H1 (cell line): Measurements from ENCODE around the gene MAP3K15. TPM values are rescaled to one million over a fixed set of nuclear protein-coding genes. Genes with fewer than 3 reads are reported as not detected.

Experiments
- CTCF ChIA-PET: fragments of 300-600 bp; sonication (Branson Sonifier 250); formaldehyde crosslinking; loops from one replicate; lab custom pipeline; 2021; ENCODE audit not compliant: partially characterized antibody; lab: Charles Lee
- POLR2A ChIA-PET: fragments of 300-600 bp; sonication (Branson Sonifier 250); formaldehyde crosslinking; loops from one replicate; lab custom pipeline; 2021; ENCODE audit warnings: inconsistent platforms; ENCODE audit not compliant: partially characterized antibody; lab: Charles Lee
- DNase-seq, 2 experiments: peaks; one replicate each; pipeline versions ENCODE4 v3.0.0 to v3.0.0-alpha.2; 2010 to 2022; ENCODE audit warnings: low spot score in 2 of 2, low read depth in 1 of 2, mixed read lengths in 1 of 2
- FAIRE-seq: peaks from 2 replicates; lab custom pipeline; 2011; peaks lifted over from hg19 to GRCh38; lab: Jason Lieb, UNC
- H2AFZ ChIP-seq: 2 replicates; pipeline ENCODE4 v1.8.1; 2012; ENCODE audit warnings: low read length, inconsistent platforms
- H2AK5ac ChIP-seq: 2 replicates; pipeline ENCODE4 v1.6.1; 2013; ENCODE audit warnings: low read depth, low read length
- H2BK120ac ChIP-seq: replicated peaks from 2 replicates; pipeline ENCODE3; 2013; ENCODE audit warnings: low read depth, low read length, inconsistent platforms
- H2BK12ac ChIP-seq: 2 replicates; pipeline ENCODE4 v1.6.1; 2013; ENCODE audit warnings: low read depth, low read length
- H2BK15ac ChIP-seq: 2 replicates; pipeline ENCODE4 v1.6.1; 2013; ENCODE audit warnings: low read length
- H2BK20ac ChIP-seq: 2 replicates; pipeline ENCODE4 v1.6.1; 2013; ENCODE audit warnings: low read length
- H2BK5ac ChIP-seq: 2 replicates; pipeline ENCODE4 v1.6.1; 2013; ENCODE audit warnings: low read depth, low read length
- H3K14ac ChIP-seq: 2 replicates; pipeline ENCODE4 v1.6.1; 2013; ENCODE audit warnings: inconsistent platforms; ENCODE audit not compliant: insufficient read length
- H3K18ac ChIP-seq: 2 replicates; pipeline ENCODE4 v1.6.1; 2013; ENCODE audit warnings: low read length; ENCODE audit errors: extremely low read depth
- H3K23ac ChIP-seq: 2 replicates; pipeline ENCODE4 v1.6.1; 2013; ENCODE audit warnings: inconsistent platforms; ENCODE audit not compliant: insufficient read length
- H3K23me2 ChIP-seq: 2 replicates; pipeline ENCODE4 v1.6.1; 2013; ENCODE audit warnings: low read depth, low read length
- H3K27ac ChIP-seq: 2 replicates; pipeline ENCODE4 v1.6.1; 2011; ENCODE audit warnings: low read depth, low read length, inconsistent platforms
- H3K27me3 ChIP-seq, 4 experiments: replicated peaks in 1 of 4; 1 replicate in 1 of 4; 2 replicates in 3 of 4; pipeline versions ENCODE4 v1.6.1 to v1.8.1; 2011 to 2013; ENCODE audit warnings: low read length in 3 of 4, mild to moderate bottlenecking in 3 of 4, inconsistent platforms in 2 of 4, mixed read lengths in 2 of 4, moderate library complexity in 1 of 4; ENCODE audit not compliant: control insufficient read depth in 3 of 4, insufficient read depth in 3 of 4; ENCODE audit errors: extremely low read depth in 1 of 4
- H3K36me3 ChIP-seq, 4 experiments: 2 replicates each; pipeline versions ENCODE4 v1.6.1 to v1.8.1; 2011 to 2013; ENCODE audit warnings: mild to moderate bottlenecking in 4 of 4, low read length in 3 of 4, moderate library complexity in 2 of 4, control low read depth in 1 of 4, inconsistent platforms in 1 of 4; ENCODE audit not compliant: insufficient read depth in 4 of 4, control insufficient read depth in 2 of 4
- H3K4ac ChIP-seq: replicated peaks from 2 replicates; pipeline ENCODE3; 2013; ENCODE audit warnings: low read length, low read depth, mixed read lengths, inconsistent platforms; ENCODE audit not compliant: insufficient read length
- H3K4me1 ChIP-seq, 4 experiments: replicated peaks in 1 of 4; 1 replicate in 1 of 4; 2 replicates in 3 of 4; pipeline versions ENCODE4 v1.6.1 to v1.8.1; 2011 to 2013; ENCODE audit warnings: low read length in 3 of 4, inconsistent platforms in 2 of 4, mixed read lengths in 1 of 4; ENCODE audit not compliant: insufficient read depth in 4 of 4, control insufficient read depth in 3 of 4
- H3K4me2 ChIP-seq, 2 experiments: 2 replicates each; pipeline versions ENCODE4 v1.6.1 to v1.8.1; 2011 to 2013; ENCODE audit warnings: low read depth in 2 of 2, low read length in 2 of 2, control low read depth in 1 of 2, inconsistent platforms in 1 of 2, mild to moderate bottlenecking in 1 of 2; ENCODE audit not compliant: insufficient read depth in 1 of 2
- H3K4me3 ChIP-seq, 4 experiments: fragments of 200-600, 300-600 bp in 1 of 4; sonication (generic), shearing (Covaris generic), sonication (Bioruptor Twin) in 1 of 4; 2 replicates each; pipeline versions ENCODE4 v1.5.1 to v1.8.1; 2011 to 2016; ENCODE audit warnings: low read length in 4 of 4, low read depth in 3 of 4, control low read depth in 2 of 4, inconsistent platforms in 2 of 4, mild to moderate bottlenecking in 2 of 4, mixed read lengths in 1 of 4, moderate library complexity in 1 of 4; ENCODE audit not compliant: insufficient read depth in 2 of 4; ENCODE audit errors: extremely low read depth in 1 of 4
- H3K56ac ChIP-seq: replicated peaks from 2 replicates; pipeline ENCODE3; 2013; ENCODE audit warnings: low read depth, mild to moderate bottlenecking, mixed read lengths, low read length, inconsistent platforms; ENCODE audit not compliant: insufficient read length
- H3K79me1 ChIP-seq: 2 replicates; pipeline ENCODE4 v1.6.1; 2013; ENCODE audit warnings: low read depth, low read length, control low read depth
- H3K79me2 ChIP-seq, 2 experiments: 2 replicates each; pipeline versions ENCODE4 v1.6.1 to v1.8.1; 2012 to 2013; ENCODE audit warnings: low read length in 2 of 2, mild to moderate bottlenecking in 2 of 2, inconsistent platforms in 1 of 2; ENCODE audit not compliant: insufficient read depth in 2 of 2, control insufficient read depth in 1 of 2
- H3K9ac ChIP-seq, 4 experiments: replicated peaks in 1 of 4; 1 replicate in 1 of 4; 2 replicates in 3 of 4; pipeline versions ENCODE4 v1.6.1 to v1.8.1; 2011 to 2013; ENCODE audit warnings: low read depth in 3 of 4, low read length in 3 of 4, control low read depth in 2 of 4, mild to moderate bottlenecking in 2 of 4, moderate library complexity in 2 of 4, inconsistent platforms in 1 of 4; ENCODE audit errors: extremely low read depth in 1 of 4
- H3K9me3 ChIP-seq, 2 experiments: 2 replicates each; pipeline versions ENCODE4 v1.6.1 to v1.8.1; 2012 to 2013; ENCODE audit warnings: mild to moderate bottlenecking in 2 of 2, moderate library complexity in 2 of 2, control low read depth in 1 of 2, inconsistent platforms in 1 of 2, low read depth in 1 of 2, low read length in 1 of 2, mixed read lengths in 1 of 2; ENCODE audit not compliant: insufficient read depth in 2 of 2
- H4K20me1 ChIP-seq, 2 experiments: replicated peaks in 1 of 2; 2 replicates each; pipeline versions ENCODE3 to v1.8.1; 2011 to 2013; ENCODE audit warnings: inconsistent platforms in 2 of 2, low read length in 2 of 2, mild to moderate bottlenecking in 1 of 2; ENCODE audit not compliant: insufficient read depth in 2 of 2, control insufficient read depth in 1 of 2
- H4K5ac ChIP-seq: 2 replicates; pipeline ENCODE4 v1.6.1; 2013; ENCODE audit warnings: low read length, low read depth, mixed read lengths, inconsistent platforms; ENCODE audit not compliant: insufficient read length
- H4K8ac ChIP-seq: 2 replicates; pipeline ENCODE4 v1.8.0; 2013; ENCODE audit warnings: mild to moderate bottlenecking, moderate library complexity, low read length, inconsistent platforms; ENCODE audit not compliant: insufficient read depth; ENCODE audit errors: extremely low read depth
- H4K91ac ChIP-seq: replicated peaks from 2 replicates; pipeline ENCODE3; 2013; ENCODE audit warnings: low read length, mixed read lengths, inconsistent platforms; ENCODE audit not compliant: insufficient read length
- BRCA1 ChIP-seq: IDR thresholded peaks from 2 replicates; pipeline ENCODE4 v1.6.1; 2012; ENCODE audit warnings: low read depth, low read length, improper control_type of control experiment
- WGBS, 2 experiments: shearing (Covaris generic) in 1 of 2; methylation state at CpG; one replicate each; pipeline versions ENCODE4 v1.1.6 to v1.1.7; 2013 to 2015; ENCODE audit warnings: low lambda C conversion rate in 2 of 2, mixed read lengths in 2 of 2, inconsistent platforms in 1 of 2, low coverage in 1 of 2, missing lambda C conversion rate in 1 of 2; ENCODE audit not compliant: insufficient replicate concordance in 2 of 2, insufficient coverage in 1 of 2, insufficient read length in 1 of 2; ENCODE audit errors: extremely low coverage in 1 of 2, missing lambda C conversion rate in 1 of 2; 5-methylcytosine and 5-hydroxymethylcytosine counted together
- polyA plus RNA-seq, 7 experiments: library from polyadenylated mRNA; depleted of rRNA in 3 of 7; stranded (reverse) in 5 of 7; unstranded in 2 of 7; fragments of >200 nt in 5 of 7; fragments of 200-250 nt in 2 of 7; gene quantifications; 1 replicate in 5 of 7; 2 replicates in 1 of 7; 4 replicates in 1 of 7; pipeline versions ENCODE4 v1.2.1 to v1.2.3, GENCODE V29; 2011 to 2013; ENCODE audit warnings: missing spikeins in 2 of 7, mixed read lengths in 2 of 7
- total RNA-seq: library from RNA; stranded (reverse); fragmentation: NEBNext Ultra II Directional; extraction: Animal tissue kit (Norgen Biotek cat#: 25700); gene quantifications from 2 replicates; pipeline ENCODE4 v1.2.1, GENCODE V29; 2021
- TF ChIP-seq, protein P1 (sequence below), 3 experiments: IDR thresholded peaks; 1 replicate in 2 of 3; 2 replicates in 1 of 3; pipeline versions ENCODE4 v1.5.1 to v1.6.1; 2011; ENCODE audit warnings: low read length in 3 of 3, mild to moderate bottlenecking in 3 of 3, inconsistent platforms in 2 of 3, low read depth in 1 of 3, moderate library complexity in 1 of 3; ENCODE audit not compliant: insufficient read depth in 1 of 3; ENCODE audit errors: control extremely low read depth in 1 of 3

MAP3K15 gene
- total and polyA plus RNA-seq, 2 of the 8 experiments (the other 6 are each of a cell fraction or from before 2014, with no cell fraction given): 1.8 to 2.4 TPM

DNA sequence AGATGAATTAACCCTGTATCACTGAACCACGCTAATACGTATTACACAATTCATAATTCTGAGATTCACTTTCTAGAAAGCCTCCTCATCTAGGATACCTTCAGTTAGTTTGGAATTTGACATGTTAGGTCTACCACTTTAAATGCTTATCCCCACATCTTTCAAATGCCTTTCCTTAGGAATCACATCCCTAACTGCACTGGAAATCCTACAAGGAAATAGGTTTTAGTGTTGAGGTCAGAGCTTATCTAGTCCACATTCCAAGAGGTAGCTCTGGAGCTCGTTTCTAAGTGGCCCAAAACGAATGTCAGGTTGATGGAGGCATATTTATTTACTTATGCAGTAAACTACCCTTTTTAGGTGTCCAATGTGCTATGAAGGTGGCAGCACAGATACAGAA is 153.6 kb downstream of the MAP3K15 start:
- H3K27ac ChIP-seq: no peak overlapping the region
- H3K23ac ChIP-seq: no peak overlapping the region
- DNase-seq (no peak), FAIRE-seq (no peak)
- H3K18ac ChIP-seq: no peak overlapping the region
- no peak overlapping the region for H3K14ac ChIP-seq
- H2BK20ac ChIP-seq: no peak overlapping the region
- no peaks in the 10 kb centered on the region for H3K79me2 ChIP-seq
- H4K20me1 ChIP-seq: no peaks in the 10 kb centered on the region
- ChIA-PET CTCF (interaction anchor here (0.7 to 0.9 kb wide), 2 partner anchors 115 to 451 kb away, joined by 3 read pairs; no protein-coding TSS in a partner anchor), POLR2A (interaction anchor here (1.2 kb wide), 1 partner anchor 388 kb away, joined by 3 read pairs; no protein-coding TSS in a partner anchor)
- H3K56ac ChIP-seq: no peak overlapping the region
- H4K8ac ChIP-seq: no peak overlapping the region
- H3K4ac ChIP-seq: no peak overlapping the region
- no peak overlapping the region for H2AFZ ChIP-seq
- H2BK15ac ChIP-seq: no peak overlapping the region
- TF ChIP-seq BRCA1: no peak
- TF ChIP-seq, protein P1, sequence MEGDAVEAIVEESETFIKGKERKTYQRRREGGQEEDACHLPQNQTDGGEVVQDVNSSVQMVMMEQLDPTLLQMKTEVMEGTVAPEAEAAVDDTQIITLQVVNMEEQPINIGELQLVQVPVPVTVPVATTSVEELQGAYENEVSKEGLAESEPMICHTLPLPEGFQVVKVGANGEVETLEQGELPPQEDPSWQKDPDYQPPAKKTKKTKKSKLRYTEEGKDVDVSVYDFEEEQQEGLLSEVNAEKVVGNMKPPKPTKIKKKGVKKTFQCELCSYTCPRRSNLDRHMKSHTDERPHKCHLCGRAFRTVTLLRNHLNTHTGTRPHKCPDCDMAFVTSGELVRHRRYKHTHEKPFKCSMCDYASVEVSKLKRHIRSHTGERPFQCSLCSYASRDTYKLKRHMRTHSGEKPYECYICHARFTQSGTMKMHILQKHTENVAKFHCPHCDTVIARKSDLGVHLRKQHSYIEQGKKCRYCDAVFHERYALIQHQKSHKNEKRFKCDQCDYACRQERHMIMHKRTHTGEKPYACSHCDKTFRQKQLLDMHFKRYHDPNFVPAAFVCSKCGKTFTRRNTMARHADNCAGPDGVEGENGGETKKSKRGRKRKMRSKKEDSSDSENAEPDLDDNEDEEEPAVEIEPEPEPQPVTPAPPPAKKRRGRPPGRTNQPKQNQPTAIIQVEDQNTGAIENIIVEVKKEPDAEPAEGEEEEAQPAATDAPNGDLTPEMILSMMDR (IDR thresholded peaks at IDR 0.05; ENCODE audit: control extremely low read depth in 1 of 3, insufficient read depth in 1 of 3, low read depth in 1 of 3, low read length in 3 of 3): no peak
- no peak overlapping the region for H2BK5ac ChIP-seq
- H3K36me3 ChIP-seq: peaks cover 6 to 36% (median 22%) of the 10 kb centered on the region in 4 experiments; a peak in 7 of 8 replicates
- no peaks in the 10 kb centered on the region for H3K27me3 ChIP-seq
- H3K79me1 ChIP-seq: no peaks in the 10 kb centered on the region
- H4K5ac ChIP-seq: no peak overlapping the region
- H2BK12ac ChIP-seq: no peak overlapping the region
- H2AK5ac ChIP-seq: no peak overlapping the region
- WGBS, 2 experiments: 81% methylated on average over 4 of the region's 4 CpGs; no CpG with 5 or more reads in 1 of the 2 experiments
- no peak overlapping the region for H2BK120ac ChIP-seq
- no peak overlapping the region for H3K4me3 ChIP-seq
- no peak overlapping the region for H3K9ac ChIP-seq
- H3K4me1 ChIP-seq: no peaks in the 10 kb centered on the region
- H4K91ac ChIP-seq: no peak overlapping the region
- H3K9me3 ChIP-seq: no peaks in the 10 kb centered on the region
- no peak overlapping the region for H3K4me2 ChIP-seq
- no peaks in the 10 kb centered on the region for H3K23me2 ChIP-seq
